Measurements from ENCODE around the gene MYOM1. TPM values are rescaled to one million over a fixed set of nuclear protein-coding genes. Genes with fewer than 3 reads are reported as not detected.

The MYOM1 gene
- total RNA-seq, 1 experiment from 2014 or later = 0.41 TPM

- H3K27me3 ChIP-seq (replicated peaks; ENCODE audit: control insufficient read depth, insufficient read depth, low read length) = no peaks in the 10 kb centered on the region
- CTCF ChIA-PET = interaction anchor here (0.6 to 1.4 kb wide), 2 partner anchors 10 to 217 kb away, joined by 3 to 5 read pairs; no protein-coding TSS in a partner anchor
- H3K9me3 ChIP-seq = peaks cover 4% of the 10 kb centered on the region; the same call in 1 of the 2 replicates
- DNase-seq = peak in 1 of 2 experiments; percentile 61
- Mint-ChIP-seq H3K9me3 (ENCODE audit: unreplicated experiment) (peaks cover 19% of the 10 kb centered on the region), H3K36me3 (ENCODE audit: insufficient read depth, unreplicated experiment) (no peaks in the 10 kb centered on the region), H3K4me3 (ENCODE audit: unreplicated experiment) (no peak overlapping the region), H3K27ac (ENCODE audit: unreplicated experiment) (no peak overlapping the region), H3K27me3 (ENCODE audit: insufficient read depth, unreplicated experiment) (no peaks in the 10 kb centered on the region), H3K4me1 (ENCODE audit: low read depth, unreplicated experiment) (no peaks in the 10 kb centered on the region)
- POLR2A ChIA-PET = no interaction called here
- peaks cover 26% of the 10 kb centered on the region for H3K4me1 ChIP-seq
- BruUV-seq (replicated peaks) = no TSS peak
- intact Hi-C loops (cut with micrococcal nuclease; ENCODE audit: unreplicated experiment) = no loop called here
- H3K4me3 ChIP-seq (ENCODE audit: low read depth, low read length) = no peak overlapping the region
- no peak for TF ChIP-seq CTCF (IDR thresholded peaks at IDR 0.05; ENCODE audit: insufficient read depth in 1 of 2, low read depth in 1 of 2, low read length in 1 of 2, severe bottlenecking in 1 of 2, unreplicated experiment in 1 of 2)
- H3K36me3 ChIP-seq (ENCODE audit: control insufficient read depth, insufficient read depth, low read length) = no peaks in the 10 kb centered on the region
These were observed 16.7 kb upstream of the MYOM1 start for GRCh38 chr18:3236470-3236869.

GRCh38 chr18:3235846-3236245, 16.1 kb upstream of the MYOM1 start:
- Histone ChIP-seq H3K27me3 (replicated peaks; ENCODE audit: control insufficient read depth, insufficient read depth, low read length) (no peaks in the 10 kb centered on the region), H3K4me1 (peaks cover 26% of the 10 kb centered on the region), H3K36me3 (ENCODE audit: control insufficient read depth, insufficient read depth, low read length) (no peaks in the 10 kb centered on the region), H3K4me3 (ENCODE audit: low read depth, low read length) (no peak overlapping the region), H3K9me3 (no peaks in the 10 kb centered on the region; the same call in 1 of the 2 replicates)
- Mint-ChIP-seq H3K4me1 (ENCODE audit: low read depth, unreplicated experiment) (no peaks in the 10 kb centered on the region), H3K36me3 (ENCODE audit: insufficient read depth, unreplicated experiment) (no peaks in the 10 kb centered on the region), H3K9me3 (ENCODE audit: unreplicated experiment) (peaks cover 17% of the 10 kb centered on the region), H3K27ac (ENCODE audit: unreplicated experiment) (no peak overlapping the region), H3K27me3 (ENCODE audit: insufficient read depth, unreplicated experiment) (no peaks in the 10 kb centered on the region), H3K4me3 (ENCODE audit: unreplicated experiment) (no peak overlapping the region)
- ChIA-PET CTCF (interaction anchor here (0.6 kb wide), 1 partner anchor 218 kb away, joined by 5 read pairs; no protein-coding TSS in a partner anchor), POLR2A (no interaction called here)
- BruUV-seq (replicated peaks) = no TSS peak
- DNase-seq = no peak
- intact Hi-C loops (cut with micrococcal nuclease; ENCODE audit: unreplicated experiment) = no loop called here
- no peak for TF ChIP-seq CTCF (IDR thresholded peaks at IDR 0.05; ENCODE audit: insufficient read depth in 1 of 2, low read depth in 1 of 2, low read length in 1 of 2, severe bottlenecking in 1 of 2, unreplicated experiment in 1 of 2)

- Mint-ChIP-seq H3K27ac (ENCODE audit: unreplicated experiment) (no peak overlapping the region), H3K4me1 (ENCODE audit: low read depth, unreplicated experiment) (no peaks in the 10 kb centered on the region), H3K9me3 (ENCODE audit: unreplicated experiment) (peaks cover 9% of the 10 kb centered on the region), H3K36me3 (ENCODE audit: insufficient read depth, unreplicated experiment) (no peaks in the 10 kb centered on the region), H3K4me3 (ENCODE audit: unreplicated experiment) (no peak overlapping the region), H3K27me3 (ENCODE audit: insufficient read depth, unreplicated experiment) (no peaks in the 10 kb centered on the region)
- no peak for TF ChIP-seq CTCF (IDR thresholded peaks at IDR 0.05; ENCODE audit: insufficient read depth in 1 of 2, low read depth in 1 of 2, low read length in 1 of 2, severe bottlenecking in 1 of 2, unreplicated experiment in 1 of 2)
- ChIA-PET POLR2A (no interaction called here), CTCF (no interaction called here)
- DNase-seq = no peak
- no TSS peak for BruUV-seq (replicated peaks)
- intact Hi-C loops (cut with micrococcal nuclease; ENCODE audit: unreplicated experiment) = no loop called here
- Histone ChIP-seq H3K27me3 (replicated peaks; ENCODE audit: control insufficient read depth, insufficient read depth, low read length) (no peaks in the 10 kb centered on the region), H3K9me3 (no peaks in the 10 kb centered on the region), H3K4me3 (ENCODE audit: low read depth, low read length) (no peak overlapping the region), H3K4me1 (peaks cover 32% of the 10 kb centered on the region), H3K36me3 (ENCODE audit: control insufficient read depth, insufficient read depth, low read length) (no peaks in the 10 kb centered on the region)
These were observed 14.7 kb upstream of the MYOM1 start for GRCh38 chr18:3234457-3234856.

All from Caco-2 (cell line).